Left cardiac atrium (tissue), 4 donors: ENCODE data around the gene TAOK3. TPM values are rescaled to one million over a fixed set of nuclear protein-coding genes. Genes with fewer than 3 reads are reported as not detected.
A peak's percentile ranks its signal among the peaks of the same experiment; 100 is the strongest.
"Not testable (repeated sequence)": the region's sequence is repeated elsewhere in the genome, so short reads cannot be mapped to it uniquely, and the experiment has no call there.

Experiments used
- ATAC-seq, 2 donors: fragments of 200-7000 bp; cut with Tn5 transposase; one replicate each; pipeline ENCODE4 v1.9.1; 2020; ENCODE audit warnings: mild to moderate bottlenecking in 2 of 2, moderate library complexity in 2 of 2
- DNase-seq: peaks from one replicate; pipeline ENCODE4 v3.0.0-alpha.2; 2020
- intact Hi-C, 2 donors: fragments of 100-400 bp; cut with DNase I; formaldehyde crosslinking; loops; one replicate each; pipeline versions ENCODE4 v1.14.1 to v1.15.1; 2022 to 2023
- total RNA-seq, 2 donors: library from RNA; stranded (reverse); fragmentation: NEBNext Ultra II Directional; extraction: Animal tissue kit (Norgen Biotek cat#: 25700); gene quantifications; one replicate each; pipeline ENCODE4 v1.2.1, GENCODE V29; 2021
- donor health status: DM: no; HTN: yes; CAD: no.
- donor health status: DM: no; HTN: yes; CAD: no; lungs with severe emphysema.
- donor health status: DM: yes; HTN: yes; CAD: no.
- donor health status: Dilated cardiomyopathy.

TAOK3 gene
- total RNA-seq, 2 donors from 2014 or later: 15.0 to 23.1 TPM

GRCh38 chr12:118354503-118354902, 18.2 kb downstream of the TAOK3 start:
- DNase-seq, ATAC-seq, intact Hi-C loops: not testable (repeated sequence)

- no peak for DNase-seq
- ATAC-seq: no peak
- intact Hi-C loops: no loop called here
Measured at GRCh38 chr12:118353721-118354120, 19.0 kb downstream of the TAOK3 start.

GRCh38 chr12:118350908-118351559, 21.7 kb downstream of the TAOK3 start:
- no peak for DNase-seq
- no peak for ATAC-seq
- intact Hi-C loops: no loop called here

- DNase-seq (no peak), ATAC-seq (no peak)
- intact Hi-C loops: no loop called here
Measured at GRCh38 chr12:118347916-118348315, 24.8 kb downstream of the TAOK3 start.

GRCh38 chr12:118346895-118347294, 25.8 kb downstream of the TAOK3 start:
- DNase-seq (no peak), ATAC-seq (no peak)
- intact Hi-C loops: no loop called here

GRCh38 chr12:118345355-118345754, 27.4 kb downstream of the TAOK3 start:
- no peak for ATAC-seq
- intact Hi-C loops: no loop called here

GRCh38 chr12:118344829-118345228, 27.9 kb downstream of the TAOK3 start:
- no peak for DNase-seq
- intact Hi-C loops: no loop called here
- ATAC-seq: no peak

More at GRCh38 chr12:118345355-118345754, 27.4 kb downstream of the TAOK3 start:
- no peak for DNase-seq

- ATAC-seq (no peak), DNase-seq (no peak)
- intact Hi-C loops: no loop called here
Measured at GRCh38 chr12:118342090-118342489, 30.6 kb downstream of the TAOK3 start.

GRCh38 chr12:118337194-118337838, 35.4 kb downstream of the TAOK3 start:
- intact Hi-C loops: no loop called here
- ATAC-seq: no peak
- DNase-seq: no peak

- intact Hi-C loops: no loop called here
- no peak for DNase-seq
- ATAC-seq: no peak
Measured at GRCh38 chr12:118336123-118336522, 36.6 kb downstream of the TAOK3 start.

GRCh38 chr12:118334939-118335567, 37.7 kb downstream of the TAOK3 start:
- DNase-seq: no peak
- no peak for ATAC-seq
- intact Hi-C loops: no loop called here

- ATAC-seq (no peak), DNase-seq (no peak)
- intact Hi-C loops: no loop called here
Measured at GRCh38 chr12:118334241-118334640, 38.5 kb downstream of the TAOK3 start.

- no peak for ATAC-seq
- no peak for DNase-seq
- intact Hi-C loops: no loop called here
Measured at GRCh38 chr12:118332511-118332910, 40.2 kb downstream of the TAOK3 start.

GRCh38 chr12:118330421-118331018, 42.2 kb downstream of the TAOK3 start:
- peak; percentile 34 to 74 for ATAC-seq
- intact Hi-C loops: no loop called here
- no peak for DNase-seq

- ATAC-seq: no peak
- intact Hi-C loops: no loop called here
Measured at GRCh38 chr12:118328486-118329330, 44.0 kb downstream of the TAOK3 start.

GRCh38 chr12:118327391-118327790, 45.3 kb downstream of the TAOK3 start:
- ATAC-seq (no peak), DNase-seq (no peak)
- intact Hi-C loops: no loop called here

More at GRCh38 chr12:118328486-118329330, 44.0 kb downstream of the TAOK3 start:
- no peak for DNase-seq

GRCh38 chr12:118326991-118327390, 45.7 kb downstream of the TAOK3 start:
- intact Hi-C loops: no loop called here
- DNase-seq (no peak), ATAC-seq (no peak)

GRCh38 chr12:118325081-118325480, 47.6 kb downstream of the TAOK3 start:
- intact Hi-C loops: no loop called here
- ATAC-seq (no peak), DNase-seq (no peak)

- no peak for DNase-seq
- intact Hi-C loops: no loop called here
- no peak for ATAC-seq
Measured at GRCh38 chr12:118319627-118320026, 53.1 kb downstream of the TAOK3 start.
